ENCODE results near the gene BCL2.

BCL2 gene

GRCh38 chr18:63109802-63110201, 209.8 kb downstream of the BCL2 start:
- Histone ChIP-seq H3K4me3 (no peak overlapping the region), H3K9me3 (ENCODE audit: low read depth, low read length) (no peaks in the 10 kb centered on the region), H3K27ac (no peak overlapping the region), H3K9ac (ENCODE audit: insufficient read length) (no peak overlapping the region), H3K36me3 (ENCODE audit: insufficient read depth, low read length) (no peaks in the 10 kb centered on the region)
- no peak for TF ChIP-seq FOXP2 (optimal IDR thresholded peaks at IDR 0.05; ENCODE audit: control extremely low read depth, extremely low read length, insufficient read depth)
- DNase-seq (ENCODE audit: low read depth, low spot score) = no peak

- TF ChIP-seq POLR2AphosphoS5 (IDR thresholded peaks at IDR 0.05; ENCODE audit: borderline replicate concordance, low read depth, low read length) (no peak), FOXP2 (optimal IDR thresholded peaks at IDR 0.05; ENCODE audit: control extremely low read depth, extremely low read length, insufficient read depth) (no peak), EZH2 (IDR thresholded peaks at IDR 0.05) (no peak)
- Histone ChIP-seq H3K36me3 (ENCODE audit: insufficient read depth, low read length) (no peaks in the 10 kb centered on the region), H3K4me3 (no peak overlapping the region), H3K9ac (ENCODE audit: insufficient read length) (no peak overlapping the region), H3K9me3 (ENCODE audit: low read depth, low read length) (no peaks in the 10 kb centered on the region), H3K27ac (no peak overlapping the region)
- DNase-seq (ENCODE audit: low read depth, low spot score) = no peak
Observed at GRCh38 chr18:63109022-63109421, 210.5 kb downstream of the BCL2 start.

GRCh38 chr18:63107931-63108330, 211.6 kb downstream of the BCL2 start:
- TF ChIP-seq POLR2AphosphoS5 (IDR thresholded peaks at IDR 0.05; ENCODE audit: borderline replicate concordance, low read depth, low read length) (no peak), EZH2 (IDR thresholded peaks at IDR 0.05) (no peak)
- H3K4me3 ChIP-seq = no peak overlapping the region
- no peak for DNase-seq (ENCODE audit: low read depth, low spot score)
- H3K27ac ChIP-seq = no peak overlapping the region
- no peaks in the 10 kb centered on the region for H3K9me3 ChIP-seq (ENCODE audit: low read depth, low read length)
- H3K9ac ChIP-seq (ENCODE audit: insufficient read length) = no peak overlapping the region
- no peaks in the 10 kb centered on the region for H3K36me3 ChIP-seq (ENCODE audit: insufficient read depth, low read length)

- no peak for TF ChIP-seq POLR2AphosphoS5 (IDR thresholded peaks at IDR 0.05; ENCODE audit: borderline replicate concordance, low read depth, low read length)
- no peak for TF ChIP-seq EZH2 (IDR thresholded peaks at IDR 0.05)
- Histone ChIP-seq H3K9me3 (ENCODE audit: low read depth, low read length) (no peaks in the 10 kb centered on the region), H3K36me3 (ENCODE audit: insufficient read depth, low read length) (no peaks in the 10 kb centered on the region), H3K4me3 (no peak overlapping the region), H3K9ac (ENCODE audit: insufficient read length) (no peak overlapping the region), H3K27ac (no peak overlapping the region)
- no peak for DNase-seq (ENCODE audit: low read depth, low spot score)
Observed at GRCh38 chr18:63107171-63107845, 212.3 kb downstream of the BCL2 start.

- Histone ChIP-seq H3K9me3 (ENCODE audit: low read depth, low read length) (no peaks in the 10 kb centered on the region), H3K9ac (ENCODE audit: insufficient read length) (no peak overlapping the region), H3K27ac (no peak overlapping the region), H3K36me3 (ENCODE audit: insufficient read depth, low read length) (no peaks in the 10 kb centered on the region), H3K4me3 (no peak overlapping the region)
- no peak for DNase-seq (ENCODE audit: low read depth, low spot score)
- TF ChIP-seq EZH2 (IDR thresholded peaks at IDR 0.05) = no peak
- TF ChIP-seq FOXP2 (optimal IDR thresholded peaks at IDR 0.05; ENCODE audit: control extremely low read depth, extremely low read length, insufficient read depth) = no peak
- no peak for TF ChIP-seq POLR2AphosphoS5 (IDR thresholded peaks at IDR 0.05; ENCODE audit: borderline replicate concordance, low read depth, low read length)
Observed at GRCh38 chr18:63106727-63107126, 212.8 kb downstream of the BCL2 start.

GRCh38 chr18:63105636-63106316, 213.8 kb downstream of the BCL2 start:
- Histone ChIP-seq H3K9me3 (ENCODE audit: low read depth, low read length) (no peaks in the 10 kb centered on the region), H3K27ac (no peak overlapping the region), H3K4me3 (no peak overlapping the region), H3K36me3 (ENCODE audit: insufficient read depth, low read length) (no peaks in the 10 kb centered on the region), H3K9ac (ENCODE audit: insufficient read length) (no peak overlapping the region)
- no peak for TF ChIP-seq FOXP2 (optimal IDR thresholded peaks at IDR 0.05; ENCODE audit: control extremely low read depth, extremely low read length, insufficient read depth)
- TF ChIP-seq POLR2AphosphoS5 (IDR thresholded peaks at IDR 0.05; ENCODE audit: borderline replicate concordance, low read depth, low read length) = no peak
- TF ChIP-seq EZH2 (IDR thresholded peaks at IDR 0.05) = no peak
- no peak for DNase-seq (ENCODE audit: low read depth, low spot score)

GRCh38 chr18:63104868-63105267, 214.7 kb downstream of the BCL2 start:
- DNase-seq (ENCODE audit: low read depth, low spot score) = no peak
- Histone ChIP-seq H3K27ac (no peak overlapping the region), H3K36me3 (ENCODE audit: insufficient read depth, low read length) (no peaks in the 10 kb centered on the region), H3K9me3 (ENCODE audit: low read depth, low read length) (no peaks in the 10 kb centered on the region), H3K9ac (ENCODE audit: insufficient read length) (no peak overlapping the region), H3K4me3 (no peak overlapping the region)
- TF ChIP-seq EZH2 (IDR thresholded peaks at IDR 0.05) (no peak), POLR2AphosphoS5 (IDR thresholded peaks at IDR 0.05; ENCODE audit: borderline replicate concordance, low read depth, low read length) (no peak), FOXP2 (optimal IDR thresholded peaks at IDR 0.05; ENCODE audit: control extremely low read depth, extremely low read length, insufficient read depth) (no peak)

GRCh38 chr18:63102941-63103744, 216.4 kb downstream of the BCL2 start:
- Histone ChIP-seq H3K9me3 (ENCODE audit: low read depth, low read length) (no peaks in the 10 kb centered on the region), H3K36me3 (ENCODE audit: insufficient read depth, low read length) (no peaks in the 10 kb centered on the region), H3K9ac (ENCODE audit: insufficient read length) (no peak overlapping the region), H3K4me3 (no peak overlapping the region), H3K27ac (no peak overlapping the region)
- TF ChIP-seq EZH2 (IDR thresholded peaks at IDR 0.05) (no peak), FOXP2 (optimal IDR thresholded peaks at IDR 0.05; ENCODE audit: control extremely low read depth, extremely low read length, insufficient read depth) (no peak), POLR2AphosphoS5 (IDR thresholded peaks at IDR 0.05; ENCODE audit: borderline replicate concordance, low read depth, low read length) (no peak)
- DNase-seq (ENCODE audit: low read depth, low spot score) = no peak

Data from SK-N-MC (cell line).